SU-DHL-6 (cell line): Measurements from ENCODE around the gene CSNK1A1.
"Not testable (repeated sequence)": the region's sequence is repeated elsewhere in the genome, so short reads cannot be mapped to it uniquely, and the experiment has no call there.

Experiments
- H2AFZ ChIP-seq: fragments of 200-600 bp; sonication (generic); 2 replicates; pipeline ENCODE4 v1.6.1; 2014; ENCODE audit warnings: low read depth, mild to moderate bottlenecking, moderate library complexity, mixed read lengths, antibody characterized with exemption, low read length; ENCODE audit not compliant: severe bottlenecking
- H3F3A ChIP-seq: fragments of 200-600 bp; shearing (Covaris generic); 2 replicates; pipeline ENCODE4 v1.6.0; 2016; ENCODE audit warnings: antibody characterized with exemption, mild to moderate bottlenecking; ENCODE audit not compliant: insufficient read depth
- H3K27ac ChIP-seq: fragments of 200-600 bp; sonication (generic); 2 replicates; pipeline ENCODE4 v1.5.1; 2016; ENCODE audit warnings: low read depth, mild to moderate bottlenecking, low read length, moderate library complexity, mixed read lengths
- H3K27me3 ChIP-seq: fragments of 200-600 bp; sonication (generic), shearing (Covaris generic); 2 replicates; pipeline ENCODE4 v1.6.0; 2014; ENCODE audit warnings: mild to moderate bottlenecking, low read length
- H3K36me3 ChIP-seq: fragments of 200-600 bp; sonication (generic); 2 replicates; pipeline ENCODE4 v1.6.1; 2014; ENCODE audit warnings: mild to moderate bottlenecking, low read length, mixed read lengths
- H3K4me2 ChIP-seq: fragments of 300-600, 200-600 bp; shearing (Covaris generic), sonication (generic); 2 replicates; pipeline ENCODE4 v1.6.0; 2014; ENCODE audit warnings: low read length, low read depth, mild to moderate bottlenecking; ENCODE audit not compliant: poor library complexity, severe bottlenecking
- H3K4me3 ChIP-seq: fragments of 200-600 bp; sonication (generic); 2 replicates; pipeline ENCODE4 v1.5.1; 2014; ENCODE audit warnings: antibody characterized with exemption, low read length, mild to moderate bottlenecking, mixed read lengths; ENCODE audit not compliant: insufficient read depth, poor library complexity, severe bottlenecking
- H3K79me2 ChIP-seq: fragments of 200-600 bp; sonication (generic); 2 replicates; pipeline ENCODE4 v1.6.1; 2014; ENCODE audit warnings: mild to moderate bottlenecking, low read length, moderate library complexity; ENCODE audit not compliant: insufficient read depth
- H3K9ac ChIP-seq: fragments of 200-600 bp; sonication (generic); 2 replicates; pipeline ENCODE4 v1.7.0; 2014; ENCODE audit warnings: mild to moderate bottlenecking, low read length
- H3K9me2 ChIP-seq: fragments of 200-600 bp; sonication (generic); replicated peaks from 2 replicates; pipeline ENCODE4 v1.6.1; 2014; ENCODE audit warnings: low read length; ENCODE audit not compliant: insufficient read depth
- H3K9me3 ChIP-seq: fragments of 200-600 bp; sonication (generic); 2 replicates; pipeline ENCODE4 v1.6.1; 2014; ENCODE audit warnings: low read length, mixed read lengths; ENCODE audit not compliant: insufficient read depth
- H4K20me1 ChIP-seq: fragments of 200-600 bp; sonication (generic); 2 replicates; pipeline ENCODE4 v1.6.1; 2014; ENCODE audit warnings: low read depth, mild to moderate bottlenecking, antibody characterized with exemption, low read length, moderate library complexity, mixed read lengths
- CTCF ChIP-seq: fragments of 200-600 bp; sonication (generic); IDR thresholded peaks from one replicate; pipeline ENCODE4 v1.5.1; 2017; ENCODE audit warnings: antibody characterized with exemption, mild to moderate bottlenecking, low read length, moderate library complexity; ENCODE audit not compliant: insufficient read depth, poor library complexity, severe bottlenecking
- EZH2phosphoT487 ChIP-seq: fragments of 200-600 bp; sonication (generic), shearing (Covaris generic); conservative IDR thresholded peaks from 2 replicates; pipeline ENCODE4 v1.6.1; 2018; ENCODE audit warnings: mild to moderate bottlenecking, antibody characterized with exemption, low read length, moderate library complexity, mixed read lengths

Gene CSNK1A1

GRCh38 chr5:149517461-149518122, 33.6 kb downstream of the CSNK1A1 start:
- H3K27ac ChIP-seq = no peak overlapping the region
- peaks cover 94% of the 10 kb centered on the region for H3K79me2 ChIP-seq
- H3K9me2 ChIP-seq = no peaks in the 10 kb centered on the region
- H2AFZ ChIP-seq = no peak overlapping the region
- H3K4me2 ChIP-seq = no peak overlapping the region
- H3F3A ChIP-seq = peaks cover 5% of the 10 kb centered on the region; the same call in 1 of the 2 replicates
- H3K27me3 ChIP-seq = no peaks in the 10 kb centered on the region
- peaks cover 34% of the 10 kb centered on the region for H4K20me1 ChIP-seq
- H3K9ac ChIP-seq = no peak overlapping the region
- peaks cover 51% of the 10 kb centered on the region for H3K36me3 ChIP-seq
- no peak for TF ChIP-seq EZH2phosphoT487
- TF ChIP-seq CTCF = no peak
- H3K4me3 ChIP-seq = no peak overlapping the region
- H3K9me3 ChIP-seq = no peaks in the 10 kb centered on the region

GRCh38 chr5:149514512-149514911, 36.7 kb downstream of the CSNK1A1 start:
- peaks cover 60% of the 10 kb centered on the region for H3K36me3 ChIP-seq
- no peak overlapping the region for H3K4me3 ChIP-seq

GRCh38 chr5:149513372-149513947, 37.8 kb downstream of the CSNK1A1 start:
- H4K20me1 ChIP-seq = peaks cover 20% of the 10 kb centered on the region
- H3K4me2 ChIP-seq, H3K9me3 ChIP-seq, H3F3A ChIP-seq, H2AFZ ChIP-seq, H3K27ac ChIP-seq, H3K27me3 ChIP-seq, H3K9ac ChIP-seq, H3K9me2 ChIP-seq, H3K4me3 ChIP-seq: not testable (repeated sequence)
- peaks cover 52% of the 10 kb centered on the region for H3K79me2 ChIP-seq
- peaks cover 61% of the 10 kb centered on the region for H3K36me3 ChIP-seq

More at GRCh38 chr5:149514512-149514911, 36.7 kb downstream of the CSNK1A1 start:
- Histone ChIP-seq H3K9me3 (no peaks in the 10 kb centered on the region), H3F3A (no peaks in the 10 kb centered on the region; the same call in 1 of the 2 replicates), H3K27me3 (no peaks in the 10 kb centered on the region), H2AFZ (no peak overlapping the region), H3K79me2 (peaks cover 63% of the 10 kb centered on the region), H3K27ac (no peak overlapping the region), H3K9me2 (no peaks in the 10 kb centered on the region), H3K4me2 (no peak overlapping the region), H4K20me1 (peaks cover 24% of the 10 kb centered on the region), H3K9ac (no peak overlapping the region)
- TF ChIP-seq EZH2phosphoT487 (no peak), CTCF (no peak)

- peaks cover 65% of the 10 kb centered on the region for H3K36me3 ChIP-seq
- H4K20me1 ChIP-seq = peaks cover 3% of the 10 kb centered on the region; the same call in 1 of the 2 replicates
Measured at GRCh38 chr5:149510136-149510535, 41.1 kb downstream of the CSNK1A1 start.

More at GRCh38 chr5:149510136-149510535, 41.1 kb downstream of the CSNK1A1 start:
- Histone ChIP-seq H3K27me3 (no peaks in the 10 kb centered on the region), H3K4me2 (no peak overlapping the region), H3K27ac (no peak overlapping the region), H3K79me2 (peaks cover 20% of the 10 kb centered on the region), H3K9me3 (no peaks in the 10 kb centered on the region), H3F3A (no peaks in the 10 kb centered on the region; the same call in 1 of the 2 replicates), H2AFZ (no peak overlapping the region), H3K9me2 (no peaks in the 10 kb centered on the region), H3K9ac (no peak overlapping the region), H3K4me3 (no peak overlapping the region)
- TF ChIP-seq EZH2phosphoT487 (no peak), CTCF (no peak)
